ENCODE data around the gene DSCAML1.
A peak's percentile ranks its signal among the peaks of the same experiment; 100 is the strongest.

The DSCAML1 gene

GRCh38 chr11:117657794-117658193 is 139.2 kb downstream of the DSCAML1 start:
- no peak for DNase-seq

- no peak for DNase-seq
Observed at GRCh38 chr11:117654281-117655255, 142.4 kb downstream of the DSCAML1 start.

- DNase-seq: no peak
Observed at GRCh38 chr11:117652521-117652920, 144.5 kb downstream of the DSCAML1 start.

- no peak for DNase-seq
Observed at GRCh38 chr11:117649296-117650055, 147.5 kb downstream of the DSCAML1 start.

- DNase-seq: no peak
Observed at GRCh38 chr11:117647872-117648271, 149.1 kb downstream of the DSCAML1 start.

- DNase-seq: no peak
Observed at GRCh38 chr11:117647207-117647606, 149.8 kb downstream of the DSCAML1 start.

- DNase-seq: no peak
Observed at GRCh38 chr11:117646411-117646810, 150.6 kb downstream of the DSCAML1 start.

GRCh38 chr11:117644403-117645155 is 152.4 kb downstream of the DSCAML1 start:
- no peak for DNase-seq

GRCh38 chr11:117643606-117644300 is 153.3 kb downstream of the DSCAML1 start:
- no peak for DNase-seq

GRCh38 chr11:117642835-117643234 is 154.2 kb downstream of the DSCAML1 start:
- DNase-seq: no peak

GRCh38 chr11:117642396-117642795 is 154.6 kb downstream of the DSCAML1 start:
- DNase-seq: no peak

- DNase-seq: no peak
Observed at GRCh38 chr11:117641008-117641915, 155.8 kb downstream of the DSCAML1 start.

- DNase-seq: no peak
Observed at GRCh38 chr11:117640041-117640440, 157.0 kb downstream of the DSCAML1 start.

- no peak for DNase-seq
Observed at GRCh38 chr11:117639601-117640000, 157.4 kb downstream of the DSCAML1 start.

GRCh38 chr11:117638911-117639543 is 158.0 kb downstream of the DSCAML1 start:
- no peak for DNase-seq

- DNase-seq: peak; percentile 35
Observed at GRCh38 chr11:117634756-117635603, 162.0 kb downstream of the DSCAML1 start.

- no peak for DNase-seq
Observed at GRCh38 chr11:117633976-117634755, 162.8 kb downstream of the DSCAML1 start.

GRCh38 chr11:117633186-117633754 is 163.7 kb downstream of the DSCAML1 start:
- DNase-seq: no peak

GRCh38 chr11:117632306-117632705 is 164.7 kb downstream of the DSCAML1 start:
- no peak for DNase-seq

Measured in fibroblast of skin of right biceps (primary cell).